ENCODE results near the gene SMYD3. TPM values are rescaled to one million over a fixed set of nuclear protein-coding genes. Genes with fewer than 3 reads are reported as not detected.

SMYD3 gene
- total RNA-seq, 1 donor from 2014 or later, result 31.9 TPM

DNA sequence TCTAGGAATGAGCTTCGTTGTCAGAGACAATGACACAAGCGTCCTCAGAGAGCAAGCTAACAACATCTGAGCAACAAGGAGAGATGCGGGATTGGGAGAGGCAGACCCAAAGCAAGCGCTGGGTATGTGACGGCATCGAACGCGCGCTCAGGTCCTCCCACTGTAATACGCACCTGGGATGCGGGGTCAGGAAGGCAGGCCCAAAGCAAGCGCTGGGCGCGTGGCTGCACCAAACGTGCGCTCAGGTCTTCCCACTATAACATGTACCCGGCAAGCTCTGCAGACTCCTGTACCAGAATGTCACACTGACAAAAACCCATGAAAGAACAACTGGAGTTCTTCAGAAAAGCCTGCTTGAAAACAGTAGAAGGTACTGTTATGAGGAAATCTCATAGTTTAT, 653.8 kb downstream of the SMYD3 start:
- no peak for DNase-seq (ENCODE audit: low spot score, unreplicated experiment)
- H3K4me1 Mint-ChIP-seq (ENCODE audit: low read depth), result peaks cover 13% of the 10 kb centered on the region
- TF ChIP-seq, protein P1, sequence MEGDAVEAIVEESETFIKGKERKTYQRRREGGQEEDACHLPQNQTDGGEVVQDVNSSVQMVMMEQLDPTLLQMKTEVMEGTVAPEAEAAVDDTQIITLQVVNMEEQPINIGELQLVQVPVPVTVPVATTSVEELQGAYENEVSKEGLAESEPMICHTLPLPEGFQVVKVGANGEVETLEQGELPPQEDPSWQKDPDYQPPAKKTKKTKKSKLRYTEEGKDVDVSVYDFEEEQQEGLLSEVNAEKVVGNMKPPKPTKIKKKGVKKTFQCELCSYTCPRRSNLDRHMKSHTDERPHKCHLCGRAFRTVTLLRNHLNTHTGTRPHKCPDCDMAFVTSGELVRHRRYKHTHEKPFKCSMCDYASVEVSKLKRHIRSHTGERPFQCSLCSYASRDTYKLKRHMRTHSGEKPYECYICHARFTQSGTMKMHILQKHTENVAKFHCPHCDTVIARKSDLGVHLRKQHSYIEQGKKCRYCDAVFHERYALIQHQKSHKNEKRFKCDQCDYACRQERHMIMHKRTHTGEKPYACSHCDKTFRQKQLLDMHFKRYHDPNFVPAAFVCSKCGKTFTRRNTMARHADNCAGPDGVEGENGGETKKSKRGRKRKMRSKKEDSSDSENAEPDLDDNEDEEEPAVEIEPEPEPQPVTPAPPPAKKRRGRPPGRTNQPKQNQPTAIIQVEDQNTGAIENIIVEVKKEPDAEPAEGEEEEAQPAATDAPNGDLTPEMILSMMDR (IDR thresholded peaks at IDR 0.05; ENCODE audit: unreplicated experiment), result no peak
- peaks cover 7% of the 10 kb centered on the region for H3K36me3 Mint-ChIP-seq (ENCODE audit: insufficient read depth)
- no peaks in the 10 kb centered on the region for H3K27me3 Mint-ChIP-seq
- no peak overlapping the region for H3K27ac Mint-ChIP-seq
- no peak overlapping the region for H3K4me3 Mint-ChIP-seq (ENCODE audit: low read depth)
- H3K9me3 Mint-ChIP-seq (ENCODE audit: low read depth), result peaks cover 6% of the 10 kb centered on the region

DNA sequence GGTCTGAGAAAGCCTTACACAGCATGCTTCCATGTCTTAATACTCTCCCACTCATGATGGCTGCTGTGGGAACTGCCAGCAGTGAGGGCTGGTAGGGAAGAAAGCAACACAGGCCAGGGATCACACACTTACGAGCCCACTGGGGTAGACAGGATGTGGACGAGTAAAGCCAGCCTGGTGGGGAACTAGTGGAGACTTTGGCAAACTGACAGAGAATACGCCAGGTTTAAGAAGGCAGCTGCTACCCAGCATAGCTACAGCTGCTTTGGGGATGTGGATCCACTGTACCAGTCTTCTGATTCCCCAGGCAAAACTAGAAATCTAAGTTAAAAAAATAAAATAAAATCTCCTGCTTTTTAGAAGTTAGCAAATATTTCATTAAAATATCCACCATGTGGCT, 664.0 kb downstream of the SMYD3 start:
- TF ChIP-seq, protein P1 (IDR thresholded peaks at IDR 0.05; ENCODE audit: unreplicated experiment), result no peak
- Mint-ChIP-seq H3K4me1 (ENCODE audit: low read depth) (no peaks in the 10 kb centered on the region), H3K9me3 (ENCODE audit: low read depth) (no peaks in the 10 kb centered on the region), H3K27ac (no peak overlapping the region), H3K4me3 (ENCODE audit: low read depth) (no peak overlapping the region), H3K27me3 (no peaks in the 10 kb centered on the region), H3K36me3 (ENCODE audit: insufficient read depth) (peaks cover 1% of the 10 kb centered on the region)
- no peak for DNase-seq (ENCODE audit: low spot score, unreplicated experiment)

DNA sequence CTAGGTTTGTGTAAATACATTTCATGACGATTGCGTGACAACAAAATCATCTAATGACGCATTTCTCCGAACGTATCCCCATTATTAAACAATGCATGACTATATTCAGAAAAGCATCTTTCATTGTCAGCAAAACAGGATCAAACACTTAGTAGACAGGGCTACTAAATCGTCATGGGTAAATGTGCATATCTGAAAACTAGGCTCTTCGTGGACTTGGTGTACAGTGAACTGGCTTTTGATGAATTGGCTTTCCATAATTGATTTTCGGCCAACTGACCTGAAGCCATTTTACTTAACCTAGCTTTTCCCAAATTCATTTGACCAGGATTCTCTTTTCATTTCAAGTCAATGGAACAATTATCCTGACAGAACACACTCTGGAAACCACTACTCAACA, 665.0 kb downstream of the SMYD3 start:
- DNase-seq (ENCODE audit: low spot score, unreplicated experiment), result no peak
- no peaks in the 10 kb centered on the region for H3K9me3 Mint-ChIP-seq (ENCODE audit: low read depth)
- H3K4me1 Mint-ChIP-seq (ENCODE audit: low read depth), result peaks cover 6% of the 10 kb centered on the region

DNA sequence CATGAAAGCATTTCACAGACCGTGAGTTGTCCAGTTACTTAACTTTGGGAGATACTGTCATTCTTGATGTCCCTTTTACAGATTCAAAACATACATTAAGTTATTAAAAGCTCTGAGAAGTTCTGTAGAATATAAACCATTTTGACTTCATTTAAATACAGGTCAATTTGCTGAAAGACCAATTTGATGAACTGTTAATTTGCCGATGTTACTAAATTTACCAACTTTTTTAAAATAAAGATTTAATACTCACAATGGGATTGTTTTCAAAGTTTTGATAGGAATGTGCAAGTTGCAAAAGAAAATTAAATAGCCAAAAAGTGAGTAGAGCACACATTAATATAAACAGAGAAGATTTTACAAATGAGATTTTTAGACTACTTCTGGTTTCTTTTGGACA, 666.1 kb downstream of the SMYD3 start:
- Mint-ChIP-seq H3K27ac (no peak overlapping the region), H3K4me1 (ENCODE audit: low read depth) (peaks cover 6% of the 10 kb centered on the region), H3K27me3 (no peaks in the 10 kb centered on the region), H3K36me3 (ENCODE audit: insufficient read depth) (no peaks in the 10 kb centered on the region), H3K4me3 (ENCODE audit: low read depth) (no peak overlapping the region), H3K9me3 (ENCODE audit: low read depth) (no peaks in the 10 kb centered on the region)
- DNase-seq (ENCODE audit: low spot score, unreplicated experiment), result no peak
- TF ChIP-seq, protein P1 (IDR thresholded peaks at IDR 0.05; ENCODE audit: unreplicated experiment), result no peak

More for the DNA sequence above, 665.0 kb downstream of the SMYD3 start:
- H3K36me3 Mint-ChIP-seq (ENCODE audit: insufficient read depth), result peaks cover 1% of the 10 kb centered on the region
- no peak overlapping the region for H3K27ac Mint-ChIP-seq
- H3K27me3 Mint-ChIP-seq, result no peaks in the 10 kb centered on the region
- no peak overlapping the region for H3K4me3 Mint-ChIP-seq (ENCODE audit: low read depth)
- TF ChIP-seq, protein P1 (IDR thresholded peaks at IDR 0.05; ENCODE audit: unreplicated experiment), result no peak

DNA sequence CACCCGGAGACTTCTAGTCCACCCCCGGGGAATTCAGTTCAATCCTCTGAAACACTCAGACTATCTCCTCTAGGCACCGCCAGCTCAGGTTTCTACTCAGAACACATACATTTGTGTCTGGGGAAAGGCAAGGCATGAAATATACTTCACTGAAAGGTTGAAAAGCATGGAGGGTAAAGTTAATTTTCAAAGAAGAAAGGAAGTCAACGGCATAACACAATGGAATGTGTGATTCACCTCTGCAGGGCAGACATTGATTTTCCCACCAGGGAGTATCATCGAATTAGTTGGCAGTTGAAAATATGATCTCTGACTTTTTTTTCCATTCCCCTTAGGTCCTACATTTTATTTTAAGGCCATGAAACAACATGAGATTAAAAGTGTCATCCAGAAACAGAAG, 669.4 kb downstream of the SMYD3 start:
- Mint-ChIP-seq H3K4me1 (ENCODE audit: low read depth) (peaks cover 6% of the 10 kb centered on the region), H3K4me3 (ENCODE audit: low read depth) (no peak overlapping the region), H3K9me3 (ENCODE audit: low read depth) (no peaks in the 10 kb centered on the region), H3K27ac (no peak overlapping the region), H3K36me3 (ENCODE audit: insufficient read depth) (no peaks in the 10 kb centered on the region), H3K27me3 (no peaks in the 10 kb centered on the region)
- DNase-seq (ENCODE audit: low spot score, unreplicated experiment), result no peak
- TF ChIP-seq, protein P1 (IDR thresholded peaks at IDR 0.05; ENCODE audit: unreplicated experiment), result no peak

Data from progenitor cell of endocrine pancreas (in vitro differentiated cells).